ENCODE data around the gene ATP8A1.

ATP8A1 gene

GRCh38 chr4:42646999-42647541, 9.8 kb downstream of the ATP8A1 start:
- no peak for DNase-seq

DNA sequence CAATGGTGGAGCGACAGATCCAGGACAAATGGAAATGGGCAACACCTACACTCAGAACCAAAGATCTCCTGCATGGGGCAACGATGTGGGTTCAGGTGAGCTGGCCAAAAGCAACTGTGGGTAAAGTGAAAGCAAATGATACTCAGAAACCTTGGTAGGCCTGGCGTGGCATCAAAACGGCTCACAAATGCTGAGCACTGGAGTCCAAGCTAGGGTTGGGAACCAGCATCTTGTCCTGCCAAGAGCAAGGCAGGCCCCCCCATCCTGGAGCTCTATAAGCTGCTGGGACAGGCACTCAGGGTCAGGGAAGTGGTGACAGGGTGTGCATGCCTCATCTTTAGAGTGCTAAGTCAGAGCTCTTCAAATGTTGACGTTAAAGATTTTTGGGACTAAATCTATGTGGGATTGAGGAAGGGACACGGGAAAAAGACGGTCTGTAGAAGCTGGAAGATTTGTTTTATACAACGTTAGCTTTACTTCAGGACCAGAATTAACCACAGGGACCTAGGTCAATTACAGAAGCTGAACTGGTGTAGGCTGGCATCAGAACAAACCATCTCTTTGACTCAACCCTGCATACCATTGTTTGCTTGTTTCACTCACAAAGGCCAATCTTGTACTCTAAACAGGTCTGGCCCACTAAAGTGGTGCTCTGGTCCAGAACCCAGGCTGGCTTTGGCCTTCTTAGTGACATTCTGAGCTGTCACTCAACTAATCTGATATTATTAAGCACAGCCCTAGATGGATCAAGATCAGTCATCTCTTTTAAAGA, 10.7 kb downstream of the ATP8A1 start:
- no peak for DNase-seq

DNA sequence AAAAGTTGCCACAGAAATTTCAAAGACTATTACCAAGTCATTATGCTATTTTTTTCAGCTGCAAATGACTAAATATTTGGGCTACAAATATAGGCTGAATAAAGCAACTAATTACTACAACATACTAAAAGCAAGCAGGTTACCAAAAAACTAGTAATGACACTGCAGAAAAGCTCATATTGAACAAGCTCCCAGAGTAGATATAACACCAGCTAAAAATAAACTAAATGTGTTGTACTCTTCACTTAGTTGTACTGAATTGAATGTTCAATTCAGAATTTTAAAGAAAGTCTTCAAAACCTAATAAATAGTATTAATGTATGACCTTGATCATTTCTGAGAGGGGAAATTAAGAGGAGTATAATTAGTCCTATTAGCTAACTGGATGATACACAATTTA, 12.0 kb downstream of the ATP8A1 start:
- DNase-seq: no peak

- DNase-seq: no peak
These were observed 13.2 kb downstream of the ATP8A1 start for GRCh38 chr4:42643685-42644084.

DNA sequence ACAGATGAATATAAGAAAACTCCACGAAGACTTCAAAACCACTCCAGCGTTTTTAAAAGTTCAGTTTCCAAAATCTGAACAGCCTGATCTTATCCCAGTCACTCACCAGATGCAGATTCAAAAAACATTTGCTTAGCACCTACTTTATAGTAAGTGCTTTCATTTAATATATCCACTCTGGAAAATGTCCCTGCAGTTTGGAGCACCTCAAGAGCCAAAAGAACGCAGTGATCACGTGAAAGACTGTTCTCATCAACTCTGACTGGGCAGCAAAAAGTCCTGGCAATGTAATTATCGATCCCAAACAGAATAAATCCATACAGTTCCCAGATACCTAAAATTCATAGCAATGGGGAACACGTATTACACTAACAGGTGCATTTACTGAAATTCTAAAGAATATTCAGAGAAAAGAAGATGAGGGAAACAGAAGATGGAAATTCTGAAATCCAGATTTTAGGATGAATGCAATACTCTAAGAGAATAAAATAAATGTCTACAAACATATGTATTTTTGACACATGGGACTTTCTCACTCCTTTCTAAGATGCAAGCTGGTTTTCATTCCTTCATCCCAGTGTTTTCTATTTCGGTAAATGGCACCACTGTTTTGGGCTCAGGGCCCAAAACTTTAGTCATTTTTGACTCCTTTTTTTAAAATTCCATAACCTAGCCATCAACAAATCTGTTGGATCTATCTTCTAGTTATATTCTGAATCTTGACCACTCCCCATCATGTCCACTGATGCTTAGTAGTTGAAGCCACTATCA, 13.9 kb downstream of the ATP8A1 start:
- DNase-seq: no peak

GRCh38 chr4:42642101-42642797, 14.7 kb downstream of the ATP8A1 start:
- no peak for DNase-seq

DNA sequence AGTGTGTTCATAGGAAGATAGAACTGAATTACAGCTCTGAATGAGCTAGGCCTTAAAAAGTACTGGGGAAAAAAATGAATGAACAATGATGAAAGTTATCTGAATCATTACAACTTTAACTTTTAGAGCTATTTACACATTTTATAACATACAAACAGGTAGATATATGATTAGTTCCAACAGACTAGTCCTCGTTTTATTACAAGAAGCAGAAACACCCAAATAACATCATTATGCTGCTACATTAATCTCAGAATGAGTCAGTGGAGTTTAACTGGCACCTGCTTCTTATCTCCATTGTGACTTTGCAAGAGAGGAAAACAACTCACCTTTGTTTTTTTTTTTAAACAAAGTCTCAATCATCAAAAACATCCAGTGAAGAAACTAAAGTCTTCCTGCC, 15.2 kb downstream of the ATP8A1 start:
- DNase-seq: no peak

GRCh38 chr4:42641161-42641560, 15.7 kb downstream of the ATP8A1 start:
- no peak for DNase-seq

- no peak for DNase-seq
These were observed 16.3 kb downstream of the ATP8A1 start for GRCh38 chr4:42640613-42641012.

GRCh38 chr4:42638993-42639392, 17.9 kb downstream of the ATP8A1 start:
- peak; percentile 50 for DNase-seq

DNA sequence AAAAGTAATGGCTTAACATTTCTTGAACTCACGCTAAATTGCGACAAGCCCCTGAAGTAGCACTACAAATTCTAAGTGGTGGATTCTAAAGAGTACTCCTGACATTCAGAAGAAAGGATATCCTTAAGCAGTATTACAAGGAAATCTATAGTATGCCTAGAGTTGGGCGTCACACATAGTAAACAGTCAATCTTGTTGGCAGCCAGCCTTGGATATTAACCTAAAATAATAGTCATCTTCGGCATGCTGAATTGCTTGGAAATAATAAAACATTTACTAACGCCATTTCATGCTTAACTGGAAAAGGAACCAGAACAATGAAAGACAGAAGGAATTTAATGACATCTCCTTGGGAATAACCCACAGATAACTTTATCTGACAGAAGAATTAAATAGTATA, 18.6 kb downstream of the ATP8A1 start:
- DNase-seq: no peak

DNA sequence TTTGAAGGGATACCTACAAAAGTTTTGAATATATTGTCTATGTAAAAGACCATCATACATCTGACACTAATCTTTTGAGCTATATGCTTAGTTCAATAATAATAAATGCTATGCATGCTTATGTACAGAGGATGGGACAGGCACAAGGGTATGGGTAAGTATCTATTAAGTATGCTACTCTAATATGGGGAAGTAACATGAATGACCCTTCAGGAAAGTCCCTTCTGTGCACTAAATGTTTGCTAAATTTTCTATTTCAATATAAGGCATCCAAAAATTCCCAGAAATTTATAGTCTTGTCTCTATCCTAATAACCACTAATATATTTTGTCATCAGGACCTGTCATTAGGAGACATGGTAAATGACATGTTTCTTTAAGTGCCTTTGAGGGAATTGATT, 19.0 kb downstream of the ATP8A1 start:
- DNase-seq: no peak

- no peak for DNase-seq
These were observed 19.8 kb downstream of the ATP8A1 start for GRCh38 chr4:42637104-42637503.

DNA sequence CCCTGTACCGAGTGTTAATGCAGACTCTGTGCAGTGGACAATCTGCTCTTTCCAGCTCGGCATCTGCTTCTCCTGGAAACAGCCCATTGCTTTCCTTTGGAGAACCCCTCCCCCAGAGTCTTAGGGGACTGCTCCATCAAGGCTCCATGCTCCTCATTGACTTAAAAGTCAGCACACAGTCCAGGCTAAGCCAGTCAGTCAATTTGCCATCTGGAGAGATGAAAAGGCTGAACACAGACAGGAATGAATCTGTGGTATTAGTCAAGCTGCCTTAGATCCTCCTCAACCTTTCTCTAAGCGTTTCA, 20.3 kb downstream of the ATP8A1 start:
- no peak for DNase-seq

GRCh38 chr4:42633605-42634388, 23.1 kb downstream of the ATP8A1 start:
- DNase-seq: peak; percentile 50

- DNase-seq: no peak
These were observed 24.1 kb downstream of the ATP8A1 start for GRCh38 chr4:42632653-42633382.

DNA sequence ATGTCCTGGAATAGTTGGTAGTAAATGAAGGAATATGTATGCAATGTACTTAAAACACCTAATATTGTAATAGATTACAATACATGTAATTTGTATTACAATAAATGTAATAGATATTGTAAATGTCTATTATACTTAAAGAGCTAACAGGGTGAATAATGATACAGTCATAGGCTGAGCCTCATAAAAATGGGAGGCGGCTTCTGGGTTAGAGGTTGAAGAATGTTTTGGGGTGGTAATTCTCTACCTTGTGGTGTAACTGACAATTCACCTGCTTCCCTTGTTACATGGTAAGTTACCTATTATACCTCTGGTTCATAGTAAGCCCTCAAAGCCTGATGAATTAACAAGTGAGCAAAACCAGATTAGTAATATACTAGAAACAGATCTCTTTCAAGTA, 26.0 kb downstream of the ATP8A1 start:
- DNase-seq: no peak

DNA sequence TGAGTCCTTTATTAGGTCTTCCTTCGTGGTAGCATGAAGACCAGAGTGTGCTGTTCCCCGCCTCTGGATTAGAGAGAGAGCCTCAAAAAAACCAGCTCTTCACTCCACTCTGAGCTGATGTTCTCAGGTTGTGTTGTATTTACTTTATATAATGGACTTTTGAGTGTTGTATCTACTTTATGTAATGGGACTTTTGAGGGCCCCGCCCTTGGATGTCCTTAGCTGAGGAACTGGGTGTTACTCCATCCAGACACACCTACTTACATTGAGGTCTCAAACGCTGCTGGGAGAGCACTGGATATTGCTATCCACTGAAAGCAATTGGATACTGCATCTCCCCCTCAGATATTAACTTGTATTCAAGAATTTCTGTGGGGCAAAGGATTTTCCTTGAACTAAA, 28.2 kb downstream of the ATP8A1 start:
- DNase-seq: no peak

- DNase-seq: no peak
These were observed 28.8 kb downstream of the ATP8A1 start for GRCh38 chr4:42627885-42628646.

- no peak for DNase-seq
These were observed 30.2 kb downstream of the ATP8A1 start for GRCh38 chr4:42626629-42627146.

DNA sequence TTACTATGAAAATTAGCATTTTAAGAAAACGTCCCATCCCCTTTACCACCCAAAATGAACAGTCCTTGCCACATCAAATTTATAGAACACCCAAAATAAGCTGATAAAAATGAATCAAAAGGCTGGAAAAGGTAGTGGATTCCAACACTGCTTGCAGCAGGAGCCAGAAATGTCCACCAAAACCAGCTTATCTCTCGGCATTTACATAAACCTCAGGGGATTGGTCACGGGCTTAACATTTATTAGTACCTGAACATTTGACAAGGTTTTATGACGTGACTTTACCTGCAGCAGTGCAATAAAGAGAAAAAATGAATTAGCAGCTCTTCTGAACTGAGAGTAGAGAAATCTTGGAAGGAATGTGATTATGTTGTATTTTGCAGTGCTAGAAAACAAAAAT, 31.6 kb downstream of the ATP8A1 start:
- DNase-seq: no peak
